Ishikawa (cell line): ENCODE results near the gene CKB.

Source experiments
- CEBPB ChIP-seq: IDR thresholded peaks from 2 replicates; pipeline ENCODE4 v1.6.1; 2012
- CREB1 ChIP-seq: IDR thresholded peaks from 2 replicates; pipeline ENCODE4 v1.6.1; 2012; ENCODE audit warnings: low read depth
- EGR1 ChIP-seq: IDR thresholded peaks from 2 replicates; pipeline ENCODE4 v1.6.1; 2012
- EP300 ChIP-seq: IDR thresholded peaks from 2 replicates; pipeline ENCODE4 v1.6.1; 2012; ENCODE audit warnings: borderline replicate concordance
- FOXM1 ChIP-seq: IDR thresholded peaks from 2 replicates; pipeline ENCODE4 v1.6.1; 2012; ENCODE audit warnings: low read depth, borderline replicate concordance
- NFIC ChIP-seq: IDR thresholded peaks from 2 replicates; pipeline ENCODE4 v1.6.1; 2012
- RAD21 ChIP-seq: IDR thresholded peaks from 2 replicates; pipeline ENCODE4 v1.6.1; 2012; ENCODE audit warnings: low read depth
- TAF1 ChIP-seq: IDR thresholded peaks from 2 replicates; pipeline ENCODE4 v1.6.1; 2012; ENCODE audit warnings: low read depth, mild to moderate bottlenecking
- TCF12 ChIP-seq: IDR thresholded peaks from 2 replicates; pipeline ENCODE4 v1.6.1; 2012; ENCODE audit warnings: low read depth
- TEAD4 ChIP-seq: IDR thresholded peaks from 2 replicates; pipeline ENCODE4 v1.6.1; 2012
- YY1 ChIP-seq: IDR thresholded peaks from 2 replicates; pipeline ENCODE4 v1.6.1; 2012; ENCODE audit warnings: low read depth
- ZBTB7A ChIP-seq: IDR thresholded peaks from 2 replicates; pipeline ENCODE4 v1.6.1; 2012; ENCODE audit warnings: low read depth
- TF ChIP-seq, protein P1 (sequence below): IDR thresholded peaks from 2 replicates; pipeline ENCODE4 v1.6.1; 2012
- TF ChIP-seq, protein P2 (sequence below): IDR thresholded peaks from 2 replicates; pipeline ENCODE4 v1.6.1; 2012; ENCODE audit warnings: low read depth, mild to moderate bottlenecking
- TF ChIP-seq, protein P3 (sequence below): IDR thresholded peaks from 2 replicates; pipeline ENCODE4 v1.6.1; 2012

CKB gene

DNA sequence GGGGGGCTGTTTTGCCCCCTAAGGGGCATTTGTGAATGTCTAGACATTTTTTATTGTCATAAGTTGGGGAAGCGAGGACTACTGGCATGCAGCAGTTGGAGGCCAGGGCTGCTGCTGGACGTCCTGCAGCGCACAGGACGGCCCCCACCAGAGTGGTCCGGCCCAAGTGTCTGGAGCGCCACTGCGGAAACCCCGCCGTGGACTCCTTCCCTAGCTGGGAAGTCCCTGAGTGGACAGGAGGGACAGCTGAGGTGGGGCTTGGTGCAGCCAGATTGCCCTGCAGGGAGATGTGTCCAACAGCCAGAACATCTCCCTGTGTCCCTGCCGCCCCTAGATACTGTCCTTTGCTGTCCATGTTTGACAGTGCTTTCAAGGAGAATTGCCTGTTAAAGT, 5.5 kb downstream of the CKB start:
- no peak for TF ChIP-seq YY1
- TF ChIP-seq, protein P1, sequence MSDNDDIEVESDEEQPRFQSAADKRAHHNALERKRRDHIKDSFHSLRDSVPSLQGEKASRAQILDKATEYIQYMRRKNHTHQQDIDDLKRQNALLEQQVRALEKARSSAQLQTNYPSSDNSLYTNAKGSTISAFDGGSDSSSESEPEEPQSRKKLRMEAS: no peak
- TF ChIP-seq, protein P2, sequence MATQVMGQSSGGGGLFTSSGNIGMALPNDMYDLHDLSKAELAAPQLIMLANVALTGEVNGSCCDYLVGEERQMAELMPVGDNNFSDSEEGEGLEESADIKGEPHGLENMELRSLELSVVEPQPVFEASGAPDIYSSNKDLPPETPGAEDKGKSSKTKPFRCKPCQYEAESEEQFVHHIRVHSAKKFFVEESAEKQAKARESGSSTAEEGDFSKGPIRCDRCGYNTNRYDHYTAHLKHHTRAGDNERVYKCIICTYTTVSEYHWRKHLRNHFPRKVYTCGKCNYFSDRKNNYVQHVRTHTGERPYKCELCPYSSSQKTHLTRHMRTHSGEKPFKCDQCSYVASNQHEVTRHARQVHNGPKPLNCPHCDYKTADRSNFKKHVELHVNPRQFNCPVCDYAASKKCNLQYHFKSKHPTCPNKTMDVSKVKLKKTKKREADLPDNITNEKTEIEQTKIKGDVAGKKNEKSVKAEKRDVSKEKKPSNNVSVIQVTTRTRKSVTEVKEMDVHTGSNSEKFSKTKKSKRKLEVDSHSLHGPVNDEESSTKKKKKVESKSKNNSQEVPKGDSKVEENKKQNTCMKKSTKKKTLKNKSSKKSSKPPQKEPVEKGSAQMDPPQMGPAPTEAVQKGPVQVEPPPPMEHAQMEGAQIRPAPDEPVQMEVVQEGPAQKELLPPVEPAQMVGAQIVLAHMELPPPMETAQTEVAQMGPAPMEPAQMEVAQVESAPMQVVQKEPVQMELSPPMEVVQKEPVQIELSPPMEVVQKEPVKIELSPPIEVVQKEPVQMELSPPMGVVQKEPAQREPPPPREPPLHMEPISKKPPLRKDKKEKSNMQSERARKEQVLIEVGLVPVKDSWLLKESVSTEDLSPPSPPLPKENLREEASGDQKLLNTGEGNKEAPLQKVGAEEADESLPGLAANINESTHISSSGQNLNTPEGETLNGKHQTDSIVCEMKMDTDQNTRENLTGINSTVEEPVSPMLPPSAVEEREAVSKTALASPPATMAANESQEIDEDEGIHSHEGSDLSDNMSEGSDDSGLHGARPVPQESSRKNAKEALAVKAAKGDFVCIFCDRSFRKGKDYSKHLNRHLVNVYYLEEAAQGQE: no peak

DNA sequence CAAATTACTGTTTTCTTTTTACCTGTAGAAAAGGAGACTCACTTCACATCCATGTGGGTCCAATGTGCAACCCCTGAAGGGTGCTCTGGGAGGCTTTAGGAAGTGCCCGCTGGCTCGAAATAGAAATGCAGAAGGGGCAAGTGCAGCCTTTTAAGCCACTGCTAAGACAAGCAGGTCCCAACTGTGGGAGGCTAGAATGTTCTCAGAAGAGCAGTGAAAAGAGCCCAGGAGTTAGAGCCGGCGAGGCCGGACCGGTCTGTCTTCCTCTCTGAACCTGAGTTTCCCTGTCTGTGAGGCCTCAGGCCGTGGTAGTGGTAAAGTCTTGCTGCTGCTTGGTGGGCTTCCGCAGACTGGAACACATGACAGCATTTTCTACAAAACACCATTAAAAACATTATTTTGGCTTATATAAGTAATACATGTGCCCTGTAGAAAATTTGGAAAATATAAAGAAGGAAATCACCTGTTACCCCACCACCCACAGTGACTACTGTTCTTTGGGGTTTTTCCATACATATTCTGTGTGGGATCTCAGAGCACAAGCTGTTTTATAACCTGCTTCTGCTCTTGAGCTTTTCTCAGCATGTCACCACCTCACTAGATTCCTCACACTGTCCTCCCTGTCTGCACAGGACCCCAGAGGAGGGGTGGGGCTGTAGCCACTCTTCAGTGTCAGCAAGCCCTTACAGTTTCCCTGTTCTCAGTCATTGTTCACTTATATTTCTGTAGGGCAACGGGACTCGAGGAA, 6.0 kb downstream of the CKB start:
- no peak for TF ChIP-seq ZBTB7A
- TF ChIP-seq EP300: no peak
- TF ChIP-seq, protein P1: no peak
- no peak for TF ChIP-seq RAD21
- TF ChIP-seq, protein P3, sequence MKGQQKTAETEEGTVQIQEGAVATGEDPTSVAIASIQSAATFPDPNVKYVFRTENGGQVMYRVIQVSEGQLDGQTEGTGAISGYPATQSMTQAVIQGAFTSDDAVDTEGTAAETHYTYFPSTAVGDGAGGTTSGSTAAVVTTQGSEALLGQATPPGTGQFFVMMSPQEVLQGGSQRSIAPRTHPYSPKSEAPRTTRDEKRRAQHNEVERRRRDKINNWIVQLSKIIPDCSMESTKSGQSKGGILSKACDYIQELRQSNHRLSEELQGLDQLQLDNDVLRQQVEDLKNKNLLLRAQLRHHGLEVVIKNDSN: no peak
- no peak for TF ChIP-seq TCF12
- TF ChIP-seq CREB1: no peak
- TF ChIP-seq, protein P2: no peak
- no peak for TF ChIP-seq CEBPB
- TF ChIP-seq TEAD4: no peak
- no peak for TF ChIP-seq FOXM1
- TF ChIP-seq YY1: no peak
- TF ChIP-seq EGR1: no peak
- no peak for TF ChIP-seq TAF1

DNA sequence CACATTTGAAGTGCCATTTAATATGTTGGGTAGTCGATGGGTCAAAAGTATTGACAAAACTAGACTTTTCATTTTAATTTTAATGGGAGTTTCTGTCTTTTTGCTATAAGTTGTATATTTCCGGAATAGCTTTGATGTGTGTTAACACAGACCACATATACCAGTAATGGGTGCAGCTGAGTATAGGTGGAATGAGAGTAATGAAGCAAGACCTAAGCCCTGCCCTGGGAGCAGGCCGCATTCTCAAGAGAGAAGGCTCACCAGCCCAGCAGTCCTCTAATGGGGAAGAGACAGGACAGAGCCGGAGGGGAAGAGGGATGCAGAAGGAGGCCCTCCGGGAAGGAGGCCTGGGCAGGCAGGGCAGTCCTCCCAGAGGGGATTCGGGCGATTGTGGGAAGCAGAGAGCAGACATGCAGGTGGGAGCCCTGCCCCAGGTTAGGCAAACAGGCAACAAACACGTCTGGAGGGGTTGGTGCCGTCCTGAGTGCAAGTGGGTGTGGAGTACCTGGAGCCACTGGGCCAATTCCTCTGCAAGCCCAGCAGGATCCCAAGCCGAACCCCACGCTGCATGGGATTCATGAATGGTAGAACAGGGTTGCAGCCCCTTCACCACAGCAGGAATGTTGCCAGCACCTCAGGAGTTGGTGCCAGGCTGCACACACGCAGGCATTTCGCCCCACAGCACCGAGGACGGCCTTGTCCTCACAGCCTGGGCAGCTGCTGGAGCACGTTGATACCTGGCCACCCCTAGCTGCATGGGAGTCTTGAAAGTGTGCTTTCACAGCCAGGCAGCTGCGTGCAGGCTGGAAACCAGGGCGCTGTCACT, 7.8 kb downstream of the CKB start:
- no peak for TF ChIP-seq EP300
- no peak for TF ChIP-seq TEAD4
- TF ChIP-seq YY1: no peak
- no peak for TF ChIP-seq NFIC
- no peak for TF ChIP-seq TCF12
- no peak for TF ChIP-seq FOXM1

DNA sequence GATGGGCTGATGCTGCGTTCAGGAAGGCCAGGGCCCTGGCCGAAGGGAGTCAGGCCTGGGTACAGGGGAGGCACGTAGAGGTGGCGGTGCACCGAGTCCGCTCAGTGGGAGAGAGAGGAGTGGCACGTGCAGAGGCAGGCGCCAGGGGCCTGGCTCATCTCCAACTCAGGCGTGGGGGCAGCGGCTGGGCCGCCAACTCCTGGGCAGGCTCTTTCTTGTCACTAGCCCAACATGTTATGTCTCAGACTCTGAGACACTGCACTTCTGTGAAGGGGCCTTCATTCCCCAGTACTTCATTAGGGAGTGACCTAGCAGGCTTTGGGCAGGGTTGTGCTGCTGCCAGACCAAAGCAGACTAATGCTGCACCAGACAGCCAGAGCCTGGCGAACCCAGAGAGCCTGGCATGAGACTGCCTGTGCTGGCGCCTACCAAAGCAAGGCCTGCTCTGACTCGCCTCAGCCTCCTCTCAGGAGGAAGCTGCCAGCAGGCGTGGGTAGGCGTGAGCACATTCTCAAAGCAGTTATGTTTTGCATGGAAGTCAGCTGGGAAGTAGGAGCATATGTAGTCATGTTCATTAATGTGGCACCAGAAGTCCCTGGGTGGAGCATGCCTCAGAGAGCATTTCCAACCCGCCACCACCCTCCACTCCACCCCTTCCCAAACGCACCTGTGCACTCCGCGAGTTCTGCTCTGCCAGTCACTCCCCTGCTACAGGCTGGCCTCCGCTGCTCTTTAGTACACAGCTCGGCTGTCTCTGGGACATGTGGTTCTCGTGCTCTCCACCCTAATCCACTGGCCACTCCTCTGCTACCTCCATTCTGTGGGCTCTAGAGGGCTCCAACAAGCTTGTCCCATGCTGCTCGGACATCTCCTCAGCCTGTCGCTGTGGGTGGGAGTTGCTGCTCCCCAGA, 9.7 kb downstream of the CKB start:
- TF ChIP-seq TEAD4 (no peak), RAD21 (no peak), EP300 (no peak), ZBTB7A (no peak), CEBPB (no peak), TAF1 (no peak), YY1 (no peak), EGR1 (no peak), FOXM1 (no peak), NFIC (peak; percentile 78)
- TF ChIP-seq, protein P1: peak; percentile 39; the same call in 1 of the 2 replicates
- TF ChIP-seq, protein P2: no peak
- TF ChIP-seq, protein P3: no peak
